Tibial nerve (tissue), 4 donors: ENCODE data around the gene CGB2. TPM values are rescaled to one million over a fixed set of nuclear protein-coding genes. Genes with fewer than 3 reads are reported as not detected.
"Not testable (repeated sequence)": the region's sequence is repeated elsewhere in the genome, so short reads cannot be mapped to it uniquely, and the experiment has no call there.

Experiments used
- DNase-seq, 2 donors: peaks; one replicate each; pipeline ENCODE4 v3.0.0-alpha.2; 2019; ENCODE audit warnings: low spot score in 2 of 2
- H3K27ac ChIP-seq, 4 donors: fragments of 200-600 bp; sonication (generic) in 3 of 4; one replicate each; pipeline ENCODE4 v1.5.1; 2017 to 2019; ENCODE audit warnings: mild to moderate bottlenecking in 1 of 4
- H3K27me3 ChIP-seq, 2 donors: fragments of 200-600 bp; sonication (generic) in 1 of 2; one replicate each; pipeline versions ENCODE4 v1.5.1 to v1.6.0; 2017 to 2019
- H3K36me3 ChIP-seq, 3 donors: fragments of 200-600 bp; sonication (generic); one replicate each; pipeline ENCODE4 v1.5.1; 2018 to 2019
- H3K4me1 ChIP-seq, 4 donors: fragments of 200-600 bp; sonication (generic) in 3 of 4; one replicate each; pipeline ENCODE4 v1.5.1; 2017 to 2019
- H3K4me3 ChIP-seq, 4 donors: fragments of 200-600 bp; sonication (generic) in 3 of 4; one replicate each; pipeline ENCODE4 v1.5.1; 2017 to 2019; ENCODE audit warnings: mild to moderate bottlenecking in 1 of 4, moderate library complexity in 1 of 4
- H3K9me3 ChIP-seq, 4 donors: fragments of 200-600 bp; sonication (generic) in 3 of 4; one replicate each; pipeline ENCODE4 v1.5.1; 2017 to 2019
- EP300 ChIP-seq, 2 donors: sonication (generic); formaldehyde crosslinking; IDR thresholded peaks; one replicate each; pipeline ENCODE4 v1.6.1; 2017; ENCODE audit warnings: antibody characterized with exemption in 2 of 2, mild to moderate bottlenecking in 1 of 2
- POLR2A ChIP-seq, 2 donors: fragments of 450-650 bp; IDR thresholded peaks; one replicate each; pipeline ENCODE4 v1.6.1; 2017; ENCODE audit warnings: antibody characterized with exemption in 2 of 2, mild to moderate bottlenecking in 2 of 2, moderate library complexity in 2 of 2
- WGBS, 2 donors: methylation state at CpG; one replicate each; pipeline ENCODE4 v1.1.5; 2018; 5-methylcytosine and 5-hydroxymethylcytosine counted together
- total RNA-seq, 4 donors: library from RNA; depleted of rRNA; stranded (reverse); fragments of >200 nt; gene quantifications; one replicate each; pipeline ENCODE4 v1.1.0, GENCODE V29; 2016
- TF ChIP-seq, protein P1 (sequence below), 5 experiments: fragments of 200-600 bp in 3 of 5; fragments of 450-650 bp in 2 of 5; sonication (generic) in 3 of 5; IDR thresholded peaks; one replicate each; pipeline ENCODE4 v1.5.1; 2016 to 2019; ENCODE audit warnings: antibody characterized with exemption in 5 of 5, mild to moderate bottlenecking in 3 of 5, moderate library complexity in 2 of 5

The CGB2 gene
- total RNA-seq, 4 donors from 2014 or later: not detected

DNA sequence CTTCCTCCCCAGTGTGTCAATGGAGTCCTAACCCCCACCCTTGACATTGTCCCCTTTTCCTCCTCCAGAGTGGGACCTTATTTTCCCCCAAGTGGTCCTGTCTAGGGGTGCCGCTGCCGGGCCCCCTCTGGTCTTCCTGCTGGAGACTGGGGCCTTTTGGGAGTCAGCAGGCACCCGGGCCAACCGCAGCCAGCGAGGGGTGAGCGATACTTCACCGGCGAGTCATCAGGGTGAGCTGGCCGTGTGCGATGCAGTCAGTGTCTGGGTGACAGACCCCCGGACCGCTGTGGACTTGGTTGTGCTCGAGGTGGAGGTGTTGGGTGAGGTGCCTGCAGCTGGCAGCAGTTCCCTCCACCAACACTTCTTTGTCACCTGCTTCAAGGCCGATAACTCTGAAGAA, 1.9 kb upstream of the CGB2 start:
- H3K27me3 ChIP-seq, H3K36me3 ChIP-seq, H3K27ac ChIP-seq, H3K4me3 ChIP-seq, DNase-seq, H3K4me1 ChIP-seq, H3K9me3 ChIP-seq: not testable (repeated sequence)
- 78 to 88% methylated on average over 14 of the region's 14 CpGs for WGBS, 2 donors

DNA sequence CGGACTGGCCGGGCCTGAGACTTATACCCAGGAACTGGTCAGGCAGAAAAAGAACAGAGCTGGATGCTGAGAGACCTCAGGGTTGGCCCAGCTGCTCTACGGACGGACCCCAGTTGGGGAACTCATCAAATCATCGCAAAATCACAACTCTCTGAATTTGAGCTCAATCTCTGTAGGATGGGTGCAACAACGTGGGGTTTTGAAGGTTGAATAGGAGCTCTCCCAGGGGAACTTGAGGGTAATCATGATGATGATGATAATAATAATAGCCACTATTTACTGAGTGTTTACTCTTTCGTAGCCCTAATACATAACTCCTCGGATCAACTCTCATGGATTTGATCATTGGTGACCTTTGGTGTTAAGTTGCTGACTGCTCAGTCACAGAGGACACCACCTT, 1.4 kb upstream of the CGB2 start:
- not testable (repeated sequence) for H3K36me3 ChIP-seq, H3K9me3 ChIP-seq, H3K27ac ChIP-seq, H3K4me3 ChIP-seq, H3K4me1 ChIP-seq, DNase-seq, H3K27me3 ChIP-seq
- WGBS, 2 donors: 89 to 94% methylated on average over 6 to 7 of the region's 8 CpGs

DNA sequence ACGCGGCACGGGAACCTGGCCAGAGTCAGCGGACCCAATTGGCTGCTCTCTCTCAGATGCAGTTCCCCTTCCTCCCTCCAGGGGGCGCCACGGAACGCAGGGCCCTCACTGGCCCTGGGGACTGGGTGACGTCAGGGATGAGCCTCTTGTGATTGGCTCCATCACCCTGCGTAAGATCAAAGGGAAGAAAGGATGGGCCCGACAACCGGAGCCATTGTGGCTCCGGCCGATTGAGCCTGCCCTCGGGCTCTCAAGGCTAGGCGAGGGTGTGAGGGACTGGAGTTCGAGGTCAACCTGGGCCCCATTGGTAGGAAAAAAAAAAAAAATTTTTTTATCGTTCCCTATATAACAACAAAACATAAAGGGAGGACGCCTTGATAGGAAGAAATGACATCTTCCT, 5.1 kb downstream of the CGB2 start, which contains the start of gene CGB1:
CGB1 (minus strand) TSS at position 81 of the 400 bp plus-strand sequence. CDS start 184 bp downstream, outside the sequence.
- H3K27me3 ChIP-seq, H3K4me1 ChIP-seq, H3K36me3 ChIP-seq, DNase-seq, H3K9me3 ChIP-seq, H3K27ac ChIP-seq, H3K4me3 ChIP-seq: not testable (repeated sequence)
- TF ChIP-seq, protein P1, sequence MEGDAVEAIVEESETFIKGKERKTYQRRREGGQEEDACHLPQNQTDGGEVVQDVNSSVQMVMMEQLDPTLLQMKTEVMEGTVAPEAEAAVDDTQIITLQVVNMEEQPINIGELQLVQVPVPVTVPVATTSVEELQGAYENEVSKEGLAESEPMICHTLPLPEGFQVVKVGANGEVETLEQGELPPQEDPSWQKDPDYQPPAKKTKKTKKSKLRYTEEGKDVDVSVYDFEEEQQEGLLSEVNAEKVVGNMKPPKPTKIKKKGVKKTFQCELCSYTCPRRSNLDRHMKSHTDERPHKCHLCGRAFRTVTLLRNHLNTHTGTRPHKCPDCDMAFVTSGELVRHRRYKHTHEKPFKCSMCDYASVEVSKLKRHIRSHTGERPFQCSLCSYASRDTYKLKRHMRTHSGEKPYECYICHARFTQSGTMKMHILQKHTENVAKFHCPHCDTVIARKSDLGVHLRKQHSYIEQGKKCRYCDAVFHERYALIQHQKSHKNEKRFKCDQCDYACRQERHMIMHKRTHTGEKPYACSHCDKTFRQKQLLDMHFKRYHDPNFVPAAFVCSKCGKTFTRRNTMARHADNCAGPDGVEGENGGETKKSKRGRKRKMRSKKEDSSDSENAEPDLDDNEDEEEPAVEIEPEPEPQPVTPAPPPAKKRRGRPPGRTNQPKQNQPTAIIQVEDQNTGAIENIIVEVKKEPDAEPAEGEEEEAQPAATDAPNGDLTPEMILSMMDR (IDR thresholded peaks at IDR 0.05): peak in 1 of 5 experiments; percentile 5
- WGBS, 2 donors: 45 to 61% methylated on average over 18 of the region's 18 CpGs

DNA sequence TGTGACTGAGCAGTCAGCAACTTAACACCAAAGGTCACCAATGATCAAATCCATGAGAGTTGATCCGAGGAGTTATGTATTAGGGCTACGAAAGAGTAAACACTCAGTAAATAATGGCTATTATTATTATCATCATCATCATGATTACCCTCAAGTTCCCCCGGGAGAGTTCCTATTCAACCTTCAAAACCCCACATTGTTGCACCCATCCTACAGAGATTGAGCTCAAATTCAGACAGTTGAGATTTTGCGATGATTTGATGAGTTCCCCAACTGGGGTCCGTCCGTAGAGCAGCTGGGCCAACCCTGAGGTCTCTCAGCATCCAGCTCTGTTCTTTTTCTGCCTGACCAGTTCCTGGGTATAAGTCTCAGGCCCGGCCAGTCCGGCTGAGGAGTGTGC, 6.4 kb downstream of the CGB2 start:
- WGBS, 2 donors: 83 to 89% methylated on average over 8 of the region's 8 CpGs
- not testable (repeated sequence) for H3K36me3 ChIP-seq, H3K9me3 ChIP-seq, H3K4me1 ChIP-seq, H3K4me3 ChIP-seq, H3K27me3 ChIP-seq, H3K27ac ChIP-seq, DNase-seq

DNA sequence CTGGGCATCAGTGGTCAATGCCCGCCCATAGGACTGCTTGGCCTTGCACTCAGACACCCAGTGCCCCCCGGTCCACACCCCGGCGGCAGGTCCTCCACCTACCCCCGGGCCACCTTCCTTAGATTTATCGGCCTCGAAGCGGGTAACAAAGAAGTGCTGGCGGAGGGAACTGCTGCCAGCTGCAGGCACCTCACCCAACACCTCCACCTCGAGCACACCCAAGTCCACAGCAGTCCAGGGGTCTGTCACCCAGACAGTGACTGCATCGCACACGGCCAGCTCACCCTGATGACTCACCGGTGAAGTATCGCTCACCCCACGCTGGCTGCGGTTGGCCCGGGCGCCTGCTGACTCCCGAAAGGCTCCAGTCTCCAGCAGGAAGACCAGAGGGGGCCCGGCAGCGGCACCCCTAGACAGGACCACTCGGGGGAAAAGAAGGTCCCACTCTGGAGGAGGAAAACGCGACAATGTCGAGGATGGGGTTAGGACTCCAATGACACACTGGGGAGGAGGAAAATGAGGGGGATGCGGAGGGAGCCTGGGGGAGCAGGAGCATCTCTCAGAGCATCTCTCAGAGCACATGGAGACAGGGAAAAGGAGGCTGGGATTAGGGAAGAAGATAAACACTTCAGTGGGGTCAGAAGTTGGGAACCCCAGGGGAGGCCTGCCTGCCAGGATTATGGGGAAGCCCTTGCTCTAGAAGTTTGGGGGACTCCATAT, 7.0 kb downstream of the CGB2 start:
- 82 to 83% methylated on average over 17 to 26 of the region's 26 CpGs for WGBS, 2 donors
- H3K36me3 ChIP-seq, H3K4me3 ChIP-seq, H3K27ac ChIP-seq, H3K27me3 ChIP-seq, H3K4me1 ChIP-seq, H3K9me3 ChIP-seq, DNase-seq: not testable (repeated sequence)

DNA sequence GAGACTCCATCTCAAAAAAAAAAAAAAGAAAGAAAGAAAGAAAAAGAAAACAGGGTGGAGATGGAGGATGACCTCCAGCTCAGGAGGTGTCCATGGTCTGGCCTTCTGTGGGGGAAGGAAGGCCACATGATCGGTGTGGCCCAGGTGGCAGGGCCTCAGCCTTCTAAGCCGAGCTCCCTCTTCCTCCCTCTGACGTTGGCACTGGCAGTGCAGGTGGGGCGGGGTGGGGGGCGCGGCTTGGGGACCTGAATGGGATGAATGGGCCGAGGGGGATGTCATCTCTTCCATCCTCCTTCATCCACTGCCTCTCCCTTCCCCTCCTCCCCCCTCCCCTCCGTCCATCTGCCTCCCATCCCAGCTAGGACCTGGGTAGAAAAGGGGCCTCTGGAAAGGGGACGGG, 8.0 kb downstream of the CGB2 start:
- H3K36me3 ChIP-seq, H3K9me3 ChIP-seq, DNase-seq, H3K4me3 ChIP-seq, H3K27me3 ChIP-seq, H3K4me1 ChIP-seq, H3K27ac ChIP-seq: not testable (repeated sequence)
- WGBS, 2 donors: 54 to 59% methylated on average over 9 of the region's 9 CpGs

DNA sequence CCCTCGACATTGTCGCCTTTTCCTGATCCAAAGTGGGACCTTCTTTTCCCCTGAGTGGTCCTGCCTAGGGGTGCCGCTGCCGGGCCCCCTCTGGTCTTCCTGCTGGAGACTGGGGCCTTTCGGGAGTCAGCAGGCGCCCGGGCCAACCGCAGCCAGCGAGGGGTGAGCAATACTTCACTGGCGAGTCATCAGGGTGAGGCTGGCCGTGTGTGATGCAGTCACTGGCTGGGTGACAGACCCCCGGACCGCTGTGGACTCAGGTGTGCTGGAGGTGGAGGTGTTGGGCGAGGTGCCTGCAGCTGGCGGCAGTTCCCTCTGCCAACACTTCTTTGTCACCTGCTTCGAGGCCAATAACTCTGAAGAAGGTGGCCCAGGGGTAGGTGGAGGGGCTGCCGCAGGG, 10.5 kb downstream of the CGB2 start:
- H3K9me3 ChIP-seq: no peaks in the 10 kb centered on the region
- no peak overlapping the region for H3K4me3 ChIP-seq
- no peaks in the 10 kb centered on the region for H3K4me1 ChIP-seq
- WGBS, 2 donors: 74 to 85% methylated on average over 17 of the region's 17 CpGs
- no peaks in the 10 kb centered on the region for H3K27me3 ChIP-seq
- H3K36me3 ChIP-seq: no peaks in the 10 kb centered on the region
- DNase-seq: no peak
- no peak overlapping the region for H3K27ac ChIP-seq
- no peak for TF ChIP-seq POLR2A (IDR thresholded peaks at IDR 0.05)
- TF ChIP-seq, protein P1 (IDR thresholded peaks at IDR 0.05): no peak
- no peak for TF ChIP-seq EP300 (IDR thresholded peaks at IDR 0.05)

DNA sequence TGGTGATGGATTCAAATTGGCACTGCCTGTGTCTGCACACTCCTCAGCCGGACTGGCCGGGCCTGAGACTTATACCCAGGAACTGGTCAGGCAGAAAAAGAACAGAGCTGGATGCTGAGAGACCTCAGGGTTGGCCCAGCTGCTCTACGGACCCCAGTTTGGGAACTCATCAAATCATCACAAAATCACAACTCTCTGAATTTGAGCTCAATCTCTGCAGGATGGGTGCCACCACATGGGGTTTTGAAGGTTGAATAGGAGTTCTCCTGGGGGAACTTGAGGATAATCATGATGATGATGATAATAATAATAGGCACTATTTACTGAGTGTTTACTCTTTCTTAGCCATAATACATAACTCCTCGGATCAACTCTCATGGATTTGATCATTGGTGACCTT, 11.0 kb downstream of the CGB2 start:
- not testable (repeated sequence) for DNase-seq, H3K27ac ChIP-seq, H3K4me3 ChIP-seq, H3K4me1 ChIP-seq, H3K9me3 ChIP-seq, H3K27me3 ChIP-seq, H3K36me3 ChIP-seq
- 77 to 89% methylated on average over 2 to 4 of the region's 4 CpGs for WGBS, 2 donors

DNA sequence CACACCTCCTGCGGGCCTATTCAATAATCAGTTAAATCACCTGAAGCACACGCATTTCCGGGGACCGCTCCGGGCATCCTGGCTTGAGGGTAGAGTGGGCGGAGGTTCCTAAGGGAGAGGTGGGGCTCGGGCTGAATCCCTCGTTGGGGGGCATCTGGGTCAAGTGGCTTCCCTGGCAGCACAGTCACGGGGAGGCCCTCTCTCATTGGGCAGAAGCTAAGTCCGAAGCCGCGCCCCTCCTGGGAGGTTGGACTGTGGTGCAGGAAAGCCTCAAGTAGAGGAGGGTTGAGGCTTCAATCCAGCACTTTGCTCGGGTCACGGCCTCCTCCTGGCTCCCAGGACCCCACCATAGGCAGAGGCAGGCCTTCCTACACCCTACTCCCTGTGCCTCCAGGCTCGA, 11.9 kb downstream of the CGB2 start, which contains the start of gene CGB5:
CGB5 (plus strand) TSS at position 301 of the 400 bp plus-strand sequence. CDS start 362 bp downstream, outside the sequence.
- 62 to 65% methylated on average over 14 to 15 of the region's 15 CpGs for WGBS, 2 donors
- not testable (repeated sequence) for H3K27ac ChIP-seq, DNase-seq, H3K36me3 ChIP-seq, H3K27me3 ChIP-seq, H3K9me3 ChIP-seq, H3K4me3 ChIP-seq, H3K4me1 ChIP-seq

DNA sequence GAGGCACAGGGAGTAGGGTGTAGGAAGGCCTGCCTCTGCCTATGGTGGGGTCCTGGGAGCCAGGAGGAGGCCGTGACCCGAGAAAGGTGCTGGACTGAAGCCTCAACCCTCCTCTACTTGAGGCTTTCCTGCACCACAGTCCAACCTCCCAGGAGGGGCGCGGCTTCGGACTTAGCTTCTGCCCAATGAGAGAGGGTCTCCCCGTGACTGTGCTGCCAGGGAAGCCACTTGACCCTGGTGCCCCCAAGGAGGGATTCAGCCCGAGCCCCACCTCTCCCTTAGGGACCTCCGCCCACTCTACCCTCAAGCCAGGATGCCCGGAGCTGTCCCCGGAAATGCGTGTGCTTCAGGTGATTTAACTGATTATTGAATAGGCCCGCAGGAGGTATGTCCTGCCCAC, 17.3 kb downstream of the CGB2 start, which contains the start of gene CGB8:
CGB8 (minus strand) TSS at position 101 of the 400 bp plus-strand sequence. CDS start 372 bp downstream, outside the sequence.
- H3K4me3 ChIP-seq, H3K9me3 ChIP-seq, H3K27me3 ChIP-seq, DNase-seq, H3K27ac ChIP-seq, H3K36me3 ChIP-seq, H3K4me1 ChIP-seq: not testable (repeated sequence)
- 52 to 56% methylated on average over 6 to 9 of the region's 12 CpGs for WGBS, 2 donors

DNA sequence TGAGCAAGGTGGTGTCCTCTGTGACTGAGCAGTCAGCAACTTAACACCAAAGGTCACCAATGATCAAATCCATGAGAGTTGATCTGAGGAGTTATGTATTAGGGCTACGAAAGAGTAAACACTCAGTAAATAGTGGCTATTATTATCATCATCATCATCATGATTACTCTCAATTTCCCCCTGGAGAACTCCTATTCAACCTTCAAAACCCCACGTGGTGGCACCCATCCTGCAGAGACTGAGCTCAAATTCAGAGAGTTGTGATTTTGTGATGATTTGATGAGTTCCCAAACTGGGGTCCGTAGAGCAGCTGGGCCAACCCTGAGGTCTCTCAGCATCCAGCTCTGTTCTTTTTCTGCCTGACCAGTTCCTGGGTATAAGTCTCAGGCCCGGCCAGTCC, 18.1 kb downstream of the CGB2 start:
- H3K4me3 ChIP-seq, H3K36me3 ChIP-seq, H3K27ac ChIP-seq, DNase-seq, H3K27me3 ChIP-seq, H3K4me1 ChIP-seq, H3K9me3 ChIP-seq: not testable (repeated sequence)
- WGBS, 2 donors: 76 to 92% methylated on average over 3 of the region's 4 CpGs
